ENCODE results near the gene ANKLE1.

The ANKLE1 gene

GRCh38 chr19:17312189-17313113 is 30.8 kb downstream of the ANKLE1 start:
- Histone ChIP-seq H3K9me2 (replicated peaks; ENCODE audit: control insufficient read depth, low read length) (no peaks in the 10 kb centered on the region), H4K20me1 (ENCODE audit: control insufficient read depth, insufficient read depth, low read depth, low read length) (peaks cover 9% of the 10 kb centered on the region; the same call in 1 of the 2 replicates), H3K4me3 (ENCODE audit: low read length) (no peak overlapping the region), H3K79me2 (ENCODE audit: control insufficient read depth, low read length) (peaks cover 47% of the 10 kb centered on the region), H3F3A (ENCODE audit: control insufficient read depth, insufficient read depth) (no peaks in the 10 kb centered on the region), H3K4me2 (ENCODE audit: low read length) (no peak overlapping the region), H3K27ac (ENCODE audit: low read depth, low read length) (no peak overlapping the region), H3K9me3 (ENCODE audit: control insufficient read depth, insufficient read depth, low read length) (no peaks in the 10 kb centered on the region), H3K4me1 (ENCODE audit: control insufficient read depth, low read length) (peaks cover 15% of the 10 kb centered on the region), H3K27me3 (ENCODE audit: control insufficient read depth, low read length) (no peaks in the 10 kb centered on the region), H3K36me3 (ENCODE audit: control insufficient read depth, low read length) (peaks cover 45% of the 10 kb centered on the region)
- no peak for TF ChIP-seq EZH2phosphoT487 (IDR thresholded peaks at IDR 0.05; ENCODE audit: borderline replicate concordance, low read length)
- TF ChIP-seq CTCF (IDR thresholded peaks at IDR 0.05; ENCODE audit: low read depth, low read length, poor library complexity, severe bottlenecking) = no peak

GRCh38 chr19:17314007-17314593 is 32.4 kb downstream of the ANKLE1 start:
- Histone ChIP-seq H4K20me1 (ENCODE audit: control insufficient read depth, insufficient read depth, low read depth, low read length) (peaks cover 9% of the 10 kb centered on the region; the same call in 1 of the 2 replicates), H3K79me2 (ENCODE audit: control insufficient read depth, low read length) (peaks cover 42% of the 10 kb centered on the region), H3K4me1 (ENCODE audit: control insufficient read depth, low read length) (peaks cover 10% of the 10 kb centered on the region), H3K4me2 (ENCODE audit: low read length) (no peak overlapping the region), H3K27me3 (ENCODE audit: control insufficient read depth, low read length) (no peaks in the 10 kb centered on the region), H3K27ac (ENCODE audit: low read depth, low read length) (no peak overlapping the region), H3K36me3 (ENCODE audit: control insufficient read depth, low read length) (peaks cover 48% of the 10 kb centered on the region), H3K4me3 (ENCODE audit: low read length) (no peak overlapping the region), H3K9me3 (ENCODE audit: control insufficient read depth, insufficient read depth, low read length) (no peaks in the 10 kb centered on the region), H3K9me2 (replicated peaks; ENCODE audit: control insufficient read depth, low read length) (no peaks in the 10 kb centered on the region), H3F3A (ENCODE audit: control insufficient read depth, insufficient read depth) (no peaks in the 10 kb centered on the region)
- TF ChIP-seq EZH2phosphoT487 (IDR thresholded peaks at IDR 0.05; ENCODE audit: borderline replicate concordance, low read length) = no peak
- TF ChIP-seq CTCF (IDR thresholded peaks at IDR 0.05; ENCODE audit: low read depth, low read length, poor library complexity, severe bottlenecking) = no peak

- Histone ChIP-seq H3K9me3 (ENCODE audit: control insufficient read depth, insufficient read depth, low read length) (no peaks in the 10 kb centered on the region), H3K4me3 (ENCODE audit: low read length) (no peak overlapping the region), H3K27me3 (ENCODE audit: control insufficient read depth, low read length) (no peaks in the 10 kb centered on the region), H3K27ac (ENCODE audit: low read depth, low read length) (no peak overlapping the region), H3K36me3 (ENCODE audit: control insufficient read depth, low read length) (peaks cover 47% of the 10 kb centered on the region), H3K9me2 (replicated peaks; ENCODE audit: control insufficient read depth, low read length) (no peaks in the 10 kb centered on the region), H3F3A (ENCODE audit: control insufficient read depth, insufficient read depth) (no peaks in the 10 kb centered on the region), H3K4me2 (ENCODE audit: low read length) (no peak overlapping the region), H4K20me1 (ENCODE audit: control insufficient read depth, insufficient read depth, low read depth, low read length) (no peaks in the 10 kb centered on the region), H3K79me2 (ENCODE audit: control insufficient read depth, low read length) (no peaks in the 10 kb centered on the region; the same call in 1 of the 2 replicates), H3K4me1 (ENCODE audit: control insufficient read depth, low read length) (peaks cover 7% of the 10 kb centered on the region)
- TF ChIP-seq EZH2phosphoT487 (IDR thresholded peaks at IDR 0.05; ENCODE audit: borderline replicate concordance, low read length) (no peak), CTCF (IDR thresholded peaks at IDR 0.05; ENCODE audit: low read depth, low read length, poor library complexity, severe bottlenecking) (no peak)
These were observed 37.3 kb downstream of the ANKLE1 start for GRCh38 chr19:17318966-17319365.
